OCI-LY1 (cell line): ENCODE results near the gene AMZ1.

Experiments
- H2AFZ ChIP-seq: fragments of 200-600 bp; sonication (generic), shearing (Covaris generic); 2 replicates; pipeline ENCODE4 v1.6.0; 2014; ENCODE audit warnings: antibody characterized with exemption, mild to moderate bottlenecking, low read length
- H3F3A ChIP-seq: fragments of 200-600 bp; sonication (generic), shearing (Covaris generic); 2 replicates; pipeline ENCODE4 v1.6.0; 2014; ENCODE audit warnings: mild to moderate bottlenecking, antibody characterized with exemption, low read length, moderate library complexity; ENCODE audit not compliant: insufficient read depth
- H3K27ac ChIP-seq: fragments of 200-600 bp; sonication (generic); 2 replicates; pipeline ENCODE4 v1.5.1; 2014; ENCODE audit warnings: low read length, mixed run types, mild to moderate bottlenecking, low read depth; ENCODE audit not compliant: poor library complexity, severe bottlenecking
- H3K27me3 ChIP-seq: fragments of 200-600 bp; sonication (generic); 2 replicates; pipeline ENCODE4 v1.6.0; 2014; ENCODE audit warnings: antibody characterized with exemption, mild to moderate bottlenecking, low read length, moderate library complexity; ENCODE audit not compliant: insufficient read depth
- H3K36me3 ChIP-seq: fragments of 200-600 bp; sonication (generic); 2 replicates; pipeline ENCODE4 v1.6.1; 2014; ENCODE audit warnings: mild to moderate bottlenecking, antibody characterized with exemption, low read length, moderate library complexity, mixed read lengths; ENCODE audit not compliant: insufficient read depth
- H3K4me1 ChIP-seq: fragments of 200-600 bp; sonication (generic); 2 replicates; pipeline ENCODE4 v1.5.1; 2014; ENCODE audit warnings: mild to moderate bottlenecking, low read length, moderate library complexity; ENCODE audit not compliant: insufficient read depth, severe bottlenecking
- H3K4me2 ChIP-seq: fragments of 200-600 bp; sonication (generic), shearing (Covaris generic); 2 replicates; pipeline ENCODE4 v1.6.1; 2014; ENCODE audit warnings: low read length
- H3K4me3 ChIP-seq: fragments of 200-600 bp; sonication (generic); 2 replicates; pipeline ENCODE4 v1.5.1; 2014; ENCODE audit warnings: low read length, low read depth, mild to moderate bottlenecking, mixed read lengths; ENCODE audit not compliant: poor library complexity, severe bottlenecking
- H3K79me2 ChIP-seq: fragments of 200-600 bp; shearing (Covaris generic); 2 replicates; pipeline ENCODE4 v1.6.1; 2016; ENCODE audit warnings: mixed run types, low read length, mixed read lengths; ENCODE audit not compliant: insufficient read depth
- H3K9ac ChIP-seq: fragments of 200-600 bp; sonication (generic), shearing (Covaris generic); 2 replicates; pipeline ENCODE4 v1.6.1; 2014; ENCODE audit warnings: mild to moderate bottlenecking, low read length, mixed read lengths
- H3K9me2 ChIP-seq: fragments of 200-600 bp; sonication (generic), shearing (Covaris generic); 2 replicates; pipeline ENCODE4 v1.6.1; 2014; ENCODE audit warnings: low read depth, mild to moderate bottlenecking, low read length, mixed read lengths
- H3K9me3 ChIP-seq: fragments of 200-600 bp; shearing (Covaris generic); 2 replicates; pipeline ENCODE4 v1.6.1; 2014; ENCODE audit warnings: low read length, mixed read lengths
- H4K20me1 ChIP-seq: fragments of 200-600 bp; sonication (generic), shearing (Covaris generic); 2 replicates; pipeline ENCODE4 v1.6.0; 2016; ENCODE audit warnings: mild to moderate bottlenecking, low read length; ENCODE audit not compliant: insufficient read depth
- EZH2 ChIP-seq: fragments of 200-600 bp; sonication (generic), shearing (Covaris generic); IDR thresholded peaks from 2 replicates; pipeline ENCODE4 v1.8.0; 2017; ENCODE audit warnings: borderline replicate concordance, mixed run types, mild to moderate bottlenecking, antibody characterized with exemption, low read length, moderate library complexity, mixed read lengths
- TF ChIP-seq, protein P1 (sequence below): fragments of 200-600 bp; sonication (generic), shearing (Covaris generic); IDR thresholded peaks from 2 replicates; pipeline ENCODE4 v1.5.1; 2017; ENCODE audit warnings: mild to moderate bottlenecking, antibody characterized with exemption, low read length, moderate library complexity, mixed read lengths

The AMZ1 gene

GRCh38 chr7:2720024-2720423 lies 32.0 kb downstream of the AMZ1 start:
- no peaks in the 10 kb centered on the region for H3K9me3 ChIP-seq
- H3K79me2 ChIP-seq = no peaks in the 10 kb centered on the region
- no peak for TF ChIP-seq EZH2
- TF ChIP-seq, protein P1, sequence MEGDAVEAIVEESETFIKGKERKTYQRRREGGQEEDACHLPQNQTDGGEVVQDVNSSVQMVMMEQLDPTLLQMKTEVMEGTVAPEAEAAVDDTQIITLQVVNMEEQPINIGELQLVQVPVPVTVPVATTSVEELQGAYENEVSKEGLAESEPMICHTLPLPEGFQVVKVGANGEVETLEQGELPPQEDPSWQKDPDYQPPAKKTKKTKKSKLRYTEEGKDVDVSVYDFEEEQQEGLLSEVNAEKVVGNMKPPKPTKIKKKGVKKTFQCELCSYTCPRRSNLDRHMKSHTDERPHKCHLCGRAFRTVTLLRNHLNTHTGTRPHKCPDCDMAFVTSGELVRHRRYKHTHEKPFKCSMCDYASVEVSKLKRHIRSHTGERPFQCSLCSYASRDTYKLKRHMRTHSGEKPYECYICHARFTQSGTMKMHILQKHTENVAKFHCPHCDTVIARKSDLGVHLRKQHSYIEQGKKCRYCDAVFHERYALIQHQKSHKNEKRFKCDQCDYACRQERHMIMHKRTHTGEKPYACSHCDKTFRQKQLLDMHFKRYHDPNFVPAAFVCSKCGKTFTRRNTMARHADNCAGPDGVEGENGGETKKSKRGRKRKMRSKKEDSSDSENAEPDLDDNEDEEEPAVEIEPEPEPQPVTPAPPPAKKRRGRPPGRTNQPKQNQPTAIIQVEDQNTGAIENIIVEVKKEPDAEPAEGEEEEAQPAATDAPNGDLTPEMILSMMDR = no peak
- no peaks in the 10 kb centered on the region for H3K36me3 ChIP-seq
- H3K9me2 ChIP-seq = no peaks in the 10 kb centered on the region
- no peaks in the 10 kb centered on the region; the same call in 1 of the 2 replicates for H3K27me3 ChIP-seq
- H3F3A ChIP-seq = no peaks in the 10 kb centered on the region
- H3K27ac ChIP-seq = no peak overlapping the region
- no peak overlapping the region for H3K4me3 ChIP-seq
- no peaks in the 10 kb centered on the region for H4K20me1 ChIP-seq
- H2AFZ ChIP-seq = no peak overlapping the region
- no peak overlapping the region for H3K9ac ChIP-seq
- peaks cover 7% of the 10 kb centered on the region for H3K4me1 ChIP-seq
- no peak overlapping the region for H3K4me2 ChIP-seq

DNA sequence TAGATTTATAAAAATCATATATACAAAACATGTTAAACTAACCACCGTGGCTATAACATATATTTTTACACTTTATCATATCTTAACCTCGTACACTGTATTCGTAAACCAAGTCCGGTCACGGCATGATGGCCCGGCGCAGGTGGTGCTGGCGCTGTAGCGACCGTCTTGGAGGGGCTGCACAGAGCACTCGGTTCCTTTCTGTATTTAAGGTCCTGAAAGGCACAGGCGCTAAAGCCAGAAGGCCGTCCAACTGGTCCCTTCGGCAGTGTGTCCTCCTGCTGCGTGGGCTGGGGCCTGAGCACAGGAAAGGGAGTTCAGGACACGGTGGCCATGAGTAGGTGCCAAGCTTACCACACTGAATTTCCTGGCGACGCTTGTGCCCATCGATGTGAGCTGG lies 33.8 kb downstream of the AMZ1 start:
- Histone ChIP-seq H3K4me3 (no peak overlapping the region), H3K9ac (no peak overlapping the region), H3K9me3 (no peaks in the 10 kb centered on the region), H3K79me2 (no peaks in the 10 kb centered on the region), H3K27me3 (no peaks in the 10 kb centered on the region; the same call in 1 of the 2 replicates), H3K4me2 (no peak overlapping the region), H4K20me1 (no peaks in the 10 kb centered on the region), H3K4me1 (peaks cover 7% of the 10 kb centered on the region), H3F3A (no peaks in the 10 kb centered on the region), H2AFZ (no peak overlapping the region), H3K9me2 (no peaks in the 10 kb centered on the region), H3K27ac (no peak overlapping the region), H3K36me3 (no peaks in the 10 kb centered on the region)
- TF ChIP-seq EZH2 = no peak
- TF ChIP-seq, protein P1 = no peak

DNA sequence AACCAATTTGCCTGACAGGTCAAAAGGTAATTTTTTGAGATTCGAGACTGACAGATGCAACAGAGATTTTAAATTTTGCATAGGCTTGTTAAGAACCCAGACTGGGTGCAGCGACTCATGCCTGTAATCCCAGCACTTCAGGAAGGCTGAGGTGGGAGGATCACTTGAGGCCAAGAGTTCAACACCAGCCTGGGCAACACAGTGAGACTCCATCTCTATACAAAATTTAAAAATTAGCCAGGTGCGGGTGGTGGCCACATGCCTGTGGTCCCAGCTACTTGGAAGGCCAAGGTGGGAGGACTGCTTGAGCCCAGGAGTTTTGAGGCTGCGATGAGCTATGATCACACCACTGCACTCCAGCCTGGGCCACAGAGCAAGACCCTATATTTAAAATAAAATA lies 34.6 kb downstream of the AMZ1 start:
- Histone ChIP-seq H3K27ac (no peak overlapping the region), H3K9me3 (no peaks in the 10 kb centered on the region), H3K27me3 (no peaks in the 10 kb centered on the region; the same call in 1 of the 2 replicates), H3K4me1 (peaks cover 7% of the 10 kb centered on the region), H3K36me3 (no peaks in the 10 kb centered on the region), H2AFZ (no peak overlapping the region), H3K9ac (no peak overlapping the region), H3K4me2 (no peak overlapping the region), H3K9me2 (no peaks in the 10 kb centered on the region), H3F3A (no peaks in the 10 kb centered on the region), H4K20me1 (no peaks in the 10 kb centered on the region), H3K4me3 (no peak overlapping the region), H3K79me2 (no peaks in the 10 kb centered on the region)
- no peak for TF ChIP-seq EZH2
- TF ChIP-seq, protein P1 = no peak
